DOHH2 (cell line): ENCODE data around the gene FAM135A.

ENCODE experiments used
- CTCF ChIP-seq: fragments of 200-600 bp; sonication (generic); IDR thresholded peaks from one replicate; pipeline ENCODE4 v1.5.1; 2014; ENCODE audit warnings: antibody characterized with exemption, mild to moderate bottlenecking, low read depth, low read length; ENCODE audit not compliant: poor library complexity, severe bottlenecking
- EZH2phosphoT487 ChIP-seq: fragments of 200-600 bp; sonication (generic); IDR thresholded peaks from 2 replicates; pipeline ENCODE4 v1.6.1; 2017; ENCODE audit warnings: borderline replicate concordance, mild to moderate bottlenecking, antibody characterized with exemption, low read length, moderate library complexity, mixed read lengths

GRCh38 chr6:70592391-70593117 lies 179.2 kb downstream of the FAM135A start:
- TF ChIP-seq CTCF (no peak), EZH2phosphoT487 (no peak)
